ENCODE results near the gene PRDM10. TPM values are rescaled to one million over a fixed set of nuclear protein-coding genes. Genes with fewer than 3 reads are reported as not detected.

The PRDM10 gene
- polyA plus RNA-seq, 1 donor: 8.8 TPM

GRCh38 chr11:129853518-129854231 lies 149.0 kb downstream of the PRDM10 start:
- H3K27ac ChIP-seq (ENCODE audit: low read length): peak overlapping the region; percentile 46
- no peaks in the 10 kb centered on the region for H3K9me3 ChIP-seq (ENCODE audit: control insufficient read depth, low read depth, low read length)
- H3K36me3 ChIP-seq (ENCODE audit: control insufficient read depth, insufficient read depth, low read length): peaks cover 67% of the 10 kb centered on the region
- H3K4me3 ChIP-seq (ENCODE audit: low read length): no peak overlapping the region
- no peaks in the 10 kb centered on the region for H3K27me3 ChIP-seq (ENCODE audit: control insufficient read depth, insufficient read depth, low read length)
- peaks cover 16% of the 10 kb centered on the region for H3K4me1 ChIP-seq (ENCODE audit: control insufficient read depth, insufficient read depth, low read length)
- no CpG with 5 or more reads among the region's 10 CpGs for WGBS (ENCODE audit: insufficient coverage, low lambda C conversion rate)
- peak; percentile 66 to 81 for DNase-seq

GRCh38 chr11:129852125-129852740 lies 150.4 kb downstream of the PRDM10 start:
- WGBS (ENCODE audit: insufficient coverage, low lambda C conversion rate): 63% methylated on average over 3 of the region's 15 CpGs
- DNase-seq: no peak
- H3K4me3 ChIP-seq (ENCODE audit: low read length): no peak overlapping the region
- H3K9me3 ChIP-seq (ENCODE audit: control insufficient read depth, low read depth, low read length): peaks cover 4% of the 10 kb centered on the region
- peaks cover 56% of the 10 kb centered on the region for H3K36me3 ChIP-seq (ENCODE audit: control insufficient read depth, insufficient read depth, low read length)
- H3K27ac ChIP-seq (ENCODE audit: low read length): no peak overlapping the region
- H3K4me1 ChIP-seq (ENCODE audit: control insufficient read depth, insufficient read depth, low read length): peaks cover 20% of the 10 kb centered on the region
- no peaks in the 10 kb centered on the region for H3K27me3 ChIP-seq (ENCODE audit: control insufficient read depth, insufficient read depth, low read length)

Other genes starting within 250 kb of the PRDM10 start
- 247 TPM for gene TMEM45B, start 187.0 kb downstream of the PRDM10 start, polyA plus RNA-seq
- gene NFRKB, start 107.3 kb downstream of the PRDM10 start, polyA plus RNA-seq: 32.8 TPM
- gene APLP2, start 67.1 kb upstream of the PRDM10 start, polyA plus RNA-seq: 403 TPM
- 164 TPM for gene ST14, start 156.9 kb upstream of the PRDM10 start, polyA plus RNA-seq

Measured in large intestine (tissue), 3 donors.